Immature natural killer cell (primary cell): ENCODE results near the gene ZC2HC1C. TPM values are rescaled to one million over a fixed set of nuclear protein-coding genes. Genes with fewer than 3 reads are reported as not detected.

ENCODE experiments used
- DNase-seq, 3 donors: peaks; one replicate each; pipeline ENCODE4 v3.0.0; 2022; ENCODE audit warnings: mixed read lengths in 1 of 3
- H3K27ac Mint-ChIP-seq, 6 donors: one replicate each; pipeline ENCODE4 v1.8.0; 2020; ENCODE audit warnings: mixed read lengths in 6 of 6, mild to moderate bottlenecking in 5 of 6, inconsistent platforms in 4 of 6, moderate library complexity in 3 of 6
- H3K27me3 Mint-ChIP-seq, 3 donors: one replicate each; pipeline ENCODE4 v1.8.0; 2020 to 2021; ENCODE audit warnings: low read depth in 3 of 3, mild to moderate bottlenecking in 3 of 3, mixed read lengths in 3 of 3, moderate library complexity in 3 of 3, inconsistent platforms in 1 of 3
- H3K36me3 Mint-ChIP-seq, 3 donors: one replicate each; pipeline ENCODE4 v1.8.0; 2020; ENCODE audit warnings: mixed read lengths in 3 of 3, inconsistent platforms in 2 of 3, mild to moderate bottlenecking in 2 of 3
- H3K4me1 Mint-ChIP-seq, 2 donors: one replicate each; pipeline ENCODE4 v1.8.0; 2020; ENCODE audit warnings: inconsistent platforms in 2 of 2, mild to moderate bottlenecking in 2 of 2, mixed read lengths in 2 of 2, moderate library complexity in 1 of 2
- H3K4me3 Mint-ChIP-seq, 5 donors: one replicate each; pipeline ENCODE4 v1.8.0; 2020; ENCODE audit warnings: mild to moderate bottlenecking in 5 of 5, mixed read lengths in 5 of 5, inconsistent platforms in 3 of 5, moderate library complexity in 3 of 5
- H3K9me3 Mint-ChIP-seq, 6 donors: one replicate each; pipeline ENCODE4 v1.8.0; 2020; ENCODE audit warnings: mild to moderate bottlenecking in 6 of 6, mixed read lengths in 6 of 6, inconsistent platforms in 4 of 6, moderate library complexity in 3 of 6
- polyA plus RNA-seq, 3 donors: library from polyadenylated mRNA; unstranded; fragments of 300-500 nt; fragmentation: Illumina TruSeq; gene quantifications; one replicate each; pipeline ENCODE4 v1.2.3, GENCODE V29; 2021

Gene ZC2HC1C
- polyA plus RNA-seq, 3 donors from 2014 or later = 0.58 TPM; not detected in 2

- no peaks in the 10 kb centered on the region for H3K9me3 Mint-ChIP-seq
- DNase-seq = no peak
- H3K36me3 Mint-ChIP-seq = peaks cover 17 to 45% (median 24%) of the 10 kb centered on the region in 3 donors
- no peaks in the 10 kb centered on the region for H3K27me3 Mint-ChIP-seq
- H3K27ac Mint-ChIP-seq = no peak overlapping the region
- H3K4me3 Mint-ChIP-seq = no peak overlapping the region
- no peaks in the 10 kb centered on the region for H3K4me1 Mint-ChIP-seq
Observed at GRCh38 chr14:75090353-75090752, 20.9 kb downstream of the ZC2HC1C start.

GRCh38 chr14:75091251-75091650 lies 21.8 kb downstream of the ZC2HC1C start:
- no peaks in the 10 kb centered on the region for H3K4me1 Mint-ChIP-seq
- H3K36me3 Mint-ChIP-seq = peaks cover 15 to 43% (median 22%) of the 10 kb centered on the region in 3 donors
- peak overlapping the region in 2 of 6 donors; percentile 74 to 79 for H3K27ac Mint-ChIP-seq
- no peaks in the 10 kb centered on the region for H3K27me3 Mint-ChIP-seq
- H3K4me3 Mint-ChIP-seq = no peak overlapping the region
- no peaks in the 10 kb centered on the region for H3K9me3 Mint-ChIP-seq
- no peak for DNase-seq

GRCh38 chr14:75092698-75093097 lies 23.3 kb downstream of the ZC2HC1C start:
- no peaks in the 10 kb centered on the region for H3K9me3 Mint-ChIP-seq
- no peak for DNase-seq
- H3K4me3 Mint-ChIP-seq = no peak overlapping the region
- H3K27ac Mint-ChIP-seq = peak overlapping the region in 1 of 6 donors; percentile 40
- H3K27me3 Mint-ChIP-seq = peaks cover 0 to under 1% (median 0%) of the 10 kb centered on the region in 3 donors
- no peaks in the 10 kb centered on the region for H3K4me1 Mint-ChIP-seq
- H3K36me3 Mint-ChIP-seq = peaks cover 18 to 39% (median 25%) of the 10 kb centered on the region in 3 donors

DNA sequence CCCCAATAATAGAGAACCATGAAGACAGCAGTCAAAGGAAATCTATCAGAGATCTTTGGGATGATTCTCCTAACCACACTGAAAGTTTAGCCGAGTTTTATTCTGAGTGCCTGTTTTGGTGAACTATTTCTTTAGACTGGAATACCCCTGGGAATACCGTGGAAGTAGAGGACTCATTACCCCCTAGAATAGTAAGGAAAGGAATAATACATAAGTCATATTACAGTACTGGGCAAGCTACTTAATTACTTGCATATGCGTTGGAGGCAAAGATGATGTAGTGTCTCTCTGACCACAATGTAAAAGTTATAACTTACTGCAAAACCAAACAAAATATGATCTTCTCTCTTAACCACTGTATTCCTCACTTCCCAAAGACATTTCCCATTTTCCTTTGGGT lies 25.5 kb downstream of the ZC2HC1C start:
- Mint-ChIP-seq H3K36me3 (peaks cover 33 to 51% (median 40%) of the 10 kb centered on the region in 3 donors), H3K27ac (no peak overlapping the region), H3K27me3 (peaks cover 0 to 2% (median 0%) of the 10 kb centered on the region in 3 donors), H3K9me3 (no peaks in the 10 kb centered on the region), H3K4me1 (no peaks in the 10 kb centered on the region), H3K4me3 (no peak overlapping the region)
- DNase-seq = no peak

- H3K9me3 Mint-ChIP-seq = no peaks in the 10 kb centered on the region
- H3K36me3 Mint-ChIP-seq = peaks cover 33 to 55% (median 40%) of the 10 kb centered on the region in 3 donors
- no peak overlapping the region for H3K4me3 Mint-ChIP-seq
- no peaks in the 10 kb centered on the region for H3K4me1 Mint-ChIP-seq
- peaks cover 0 to 2% (median 0%) of the 10 kb centered on the region in 3 donors for H3K27me3 Mint-ChIP-seq
- DNase-seq = no peak
- H3K27ac Mint-ChIP-seq = no peak overlapping the region
Observed at GRCh38 chr14:75095690-75096089, 26.2 kb downstream of the ZC2HC1C start.

DNA sequence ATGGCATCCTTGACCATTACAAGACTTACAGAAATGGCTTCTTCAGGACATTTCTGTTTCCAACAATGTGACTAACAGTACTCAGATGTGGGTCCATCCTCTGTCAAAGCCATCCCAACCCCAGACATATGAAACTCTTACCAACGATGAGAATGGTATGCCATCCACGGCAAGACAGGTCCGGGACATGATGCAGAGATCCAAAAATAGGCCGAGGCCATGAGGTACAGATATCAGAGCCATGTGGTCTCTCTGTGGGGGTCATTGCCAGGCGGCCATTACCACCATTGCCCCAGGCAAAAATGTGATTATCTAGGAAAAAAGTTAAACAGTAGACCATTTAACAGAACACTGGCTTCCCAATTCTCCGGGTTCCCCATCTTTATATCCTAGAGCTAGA lies 27.5 kb downstream of the ZC2HC1C start:
- Mint-ChIP-seq H3K4me3 (no peak overlapping the region), H3K4me1 (no peaks in the 10 kb centered on the region), H3K36me3 (peaks cover 33 to 53% (median 40%) of the 10 kb centered on the region in 3 donors), H3K27me3 (peaks cover 0 to 2% (median 0%) of the 10 kb centered on the region in 3 donors), H3K9me3 (no peaks in the 10 kb centered on the region), H3K27ac (no peak overlapping the region)
- no peak for DNase-seq

DNA sequence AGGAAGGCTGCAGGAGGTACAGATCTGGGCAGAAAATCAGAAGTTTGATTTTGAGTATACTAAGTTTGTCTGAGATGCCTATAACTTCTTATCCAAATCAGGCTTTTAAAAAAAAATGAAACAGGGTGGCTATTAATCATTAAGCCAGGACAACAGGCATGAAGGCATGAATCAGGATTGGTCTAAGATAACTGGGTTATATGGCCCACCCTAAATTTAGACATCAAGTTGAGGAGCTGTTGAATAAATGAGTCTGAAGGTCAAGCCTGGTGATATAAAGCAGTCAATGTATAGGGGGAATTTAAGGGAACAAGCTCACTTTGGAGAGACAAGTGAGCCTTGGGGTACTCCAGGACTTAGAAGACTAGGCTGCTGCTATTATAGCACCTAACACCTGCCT lies 28.8 kb downstream of the ZC2HC1C start:
- no peak overlapping the region for H3K27ac Mint-ChIP-seq
- no peaks in the 10 kb centered on the region for H3K9me3 Mint-ChIP-seq
- peaks cover 34 to 58% (median 41%) of the 10 kb centered on the region in 3 donors for H3K36me3 Mint-ChIP-seq
- DNase-seq = no peak
- H3K4me1 Mint-ChIP-seq = no peaks in the 10 kb centered on the region
- no peak overlapping the region for H3K4me3 Mint-ChIP-seq
- peaks cover 0 to 2% (median 0%) of the 10 kb centered on the region in 3 donors for H3K27me3 Mint-ChIP-seq

DNA sequence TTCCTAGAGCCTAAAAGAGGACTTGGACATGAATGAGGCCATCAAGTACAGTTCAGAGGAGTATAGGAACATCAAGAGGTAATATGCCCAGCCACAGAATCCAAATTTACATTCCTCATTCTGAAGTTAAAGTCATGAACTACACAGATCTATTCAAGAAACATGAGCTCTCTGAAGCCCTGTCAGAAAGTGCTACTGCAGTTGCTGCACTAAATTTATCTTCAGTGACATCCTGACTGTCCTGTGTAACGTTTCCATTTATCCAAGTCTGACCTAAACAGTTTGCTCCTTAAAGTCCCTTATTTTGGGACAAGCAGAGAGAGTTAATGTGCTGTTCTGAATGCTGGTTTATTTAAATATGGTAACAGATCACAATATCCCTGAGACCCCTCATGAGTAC lies 29.2 kb downstream of the ZC2HC1C start:
- Mint-ChIP-seq H3K27me3 (peaks cover 0 to 2% (median 0%) of the 10 kb centered on the region in 3 donors), H3K4me1 (no peaks in the 10 kb centered on the region), H3K4me3 (no peak overlapping the region), H3K27ac (no peak overlapping the region), H3K36me3 (peaks cover 38 to 60% (median 44%) of the 10 kb centered on the region in 3 donors), H3K9me3 (no peaks in the 10 kb centered on the region)
- no peak for DNase-seq

- no peak overlapping the region for H3K4me3 Mint-ChIP-seq
- DNase-seq = no peak
- H3K36me3 Mint-ChIP-seq = peaks cover 35 to 54% (median 39%) of the 10 kb centered on the region in 3 donors
- peaks cover 0 to 2% (median 0%) of the 10 kb centered on the region in 3 donors for H3K27me3 Mint-ChIP-seq
- H3K4me1 Mint-ChIP-seq = no peaks in the 10 kb centered on the region
- H3K27ac Mint-ChIP-seq = no peak overlapping the region
- no peaks in the 10 kb centered on the region for H3K9me3 Mint-ChIP-seq
Observed at GRCh38 chr14:75101491-75101890, 32.0 kb downstream of the ZC2HC1C start.

DNA sequence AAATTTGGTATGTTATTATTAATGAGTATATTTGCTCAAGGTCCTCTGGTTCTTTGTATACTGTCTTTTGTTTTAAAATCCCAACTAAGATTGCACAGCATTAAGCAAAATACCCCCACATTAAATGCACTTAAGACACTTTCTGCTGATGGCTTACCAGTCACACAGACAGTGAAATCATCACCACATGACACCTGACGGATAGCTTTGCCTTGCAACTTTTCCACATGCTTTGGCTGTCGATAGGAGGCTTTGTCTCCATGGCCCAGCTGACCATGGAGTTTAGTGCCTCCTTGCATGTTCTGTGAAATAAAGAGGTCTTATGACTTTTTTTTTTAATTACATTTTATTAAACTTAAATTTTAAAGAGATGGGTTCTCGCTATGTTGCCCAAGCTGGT lies 37.7 kb downstream of the ZC2HC1C start:
- Mint-ChIP-seq H3K4me1 (no peaks in the 10 kb centered on the region), H3K9me3 (no peaks in the 10 kb centered on the region), H3K36me3 (peaks cover 36 to 59% (median 46%) of the 10 kb centered on the region in 3 donors), H3K27me3 (peaks cover 0 to 2% (median 0%) of the 10 kb centered on the region in 3 donors), H3K27ac (no peak overlapping the region), H3K4me3 (no peak overlapping the region)
- no peak for DNase-seq

- Mint-ChIP-seq H3K4me1 (peaks cover 8 to 12% of the 10 kb centered on the region in 2 donors), H3K27me3 (peaks cover 0 to 3% (median 0%) of the 10 kb centered on the region in 3 donors), H3K9me3 (no peaks in the 10 kb centered on the region), H3K36me3 (peaks cover 31 to 63% (median 47%) of the 10 kb centered on the region in 3 donors), H3K4me3 (no peak overlapping the region), H3K27ac (no peak overlapping the region)
- no peak for DNase-seq
Observed at GRCh38 chr14:75109877-75110276, 40.4 kb downstream of the ZC2HC1C start.

- DNase-seq = no peak
- peaks cover 0 to 2% (median 0%) of the 10 kb centered on the region in 3 donors for H3K27me3 Mint-ChIP-seq
- peaks cover 8 to 12% of the 10 kb centered on the region in 2 donors for H3K4me1 Mint-ChIP-seq
- H3K9me3 Mint-ChIP-seq = no peaks in the 10 kb centered on the region
- no peak overlapping the region for H3K27ac Mint-ChIP-seq
- H3K36me3 Mint-ChIP-seq = peaks cover 36 to 62% (median 51%) of the 10 kb centered on the region in 3 donors
- H3K4me3 Mint-ChIP-seq = no peak overlapping the region
Observed at GRCh38 chr14:75113932-75114539, 44.6 kb downstream of the ZC2HC1C start.

DNA sequence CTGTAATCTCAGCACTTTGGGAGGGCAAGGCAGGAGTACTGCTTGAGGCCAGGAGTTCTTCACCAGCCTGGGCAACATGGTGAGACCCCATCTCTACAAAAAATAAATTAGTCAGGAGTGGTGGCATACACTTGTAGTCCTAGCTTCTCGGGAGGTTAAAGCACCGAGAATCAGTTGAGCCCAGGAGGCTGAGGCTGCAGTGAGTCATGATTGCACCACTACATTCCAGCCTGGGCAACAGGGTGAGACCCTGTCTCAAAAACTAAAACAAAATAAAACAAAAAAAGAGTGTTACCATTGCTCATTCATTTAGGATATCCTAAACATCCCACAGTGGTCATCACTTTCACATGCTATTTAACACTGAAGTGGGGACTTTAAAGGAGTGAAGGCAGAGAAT lies 49.6 kb downstream of the ZC2HC1C start:
- Mint-ChIP-seq H3K27me3 (peaks cover 0 to 2% (median 0%) of the 10 kb centered on the region in 3 donors), H3K4me3 (no peak overlapping the region), H3K36me3 (peaks cover 19 to 40% (median 30%) of the 10 kb centered on the region in 3 donors), H3K27ac (no peak overlapping the region), H3K9me3 (no peaks in the 10 kb centered on the region), H3K4me1 (peaks cover 5 to 14% of the 10 kb centered on the region in 2 donors)
- DNase-seq = no peak

DNA sequence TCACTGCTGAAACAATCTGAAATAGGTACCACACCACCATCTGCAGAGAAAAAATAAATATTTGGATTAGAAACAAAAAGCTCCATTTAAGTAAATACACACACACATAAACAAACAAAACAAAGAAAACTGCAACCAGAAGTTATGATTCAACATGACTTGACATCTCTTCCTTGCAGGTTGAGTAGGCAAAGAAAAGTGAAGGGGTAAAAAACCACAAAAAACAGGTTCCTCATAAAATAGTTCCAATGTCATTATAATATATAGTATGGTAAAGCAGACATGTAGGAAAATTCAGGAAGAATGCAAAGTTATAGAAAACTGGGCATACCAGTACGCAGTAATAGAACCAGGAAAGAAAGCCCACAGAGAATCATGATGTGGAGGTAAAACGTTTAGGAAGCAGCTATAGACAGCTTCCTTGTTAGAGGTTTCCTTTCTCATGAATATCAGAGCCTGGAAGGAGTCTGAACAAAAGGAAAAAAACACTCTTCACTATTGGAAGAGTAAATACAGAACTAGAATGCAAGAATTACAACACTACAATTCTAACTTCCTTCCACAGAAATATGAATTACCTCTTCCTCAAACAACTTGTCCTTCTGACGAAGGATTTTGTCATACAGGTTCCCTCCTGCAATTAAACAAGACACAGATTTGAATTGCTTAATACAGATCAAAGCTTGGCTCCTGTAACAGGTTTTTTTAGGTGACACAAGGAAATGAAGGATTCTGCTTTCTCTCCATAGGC lies 51.3 kb downstream of the ZC2HC1C start:
- Mint-ChIP-seq H3K4me1 (peaks cover 15 to 23% of the 10 kb centered on the region in 2 donors), H3K36me3 (peaks cover 15 to 34% (median 28%) of the 10 kb centered on the region in 3 donors), H3K27me3 (peaks cover 0 to 2% (median 0%) of the 10 kb centered on the region in 3 donors), H3K27ac (no peak overlapping the region), H3K9me3 (no peaks in the 10 kb centered on the region), H3K4me3 (no peak overlapping the region)
- DNase-seq = no peak
